Stimulated activated CD8-positive, alpha-beta memory T cell treated with anti-CD3 and anti-CD28 coated beads, Interleukin-4, amount 100 ng/mL, for 48 hours (primary cell): Measurements from ENCODE around the gene SRF.
A peak's percentile ranks its signal among the peaks of the same experiment; 100 is the strongest.

ENCODE experiments used
- DNase-seq: peaks from one replicate; pipeline ENCODE4 v3.0.0-alpha.2; 2020

Gene SRF

DNA sequence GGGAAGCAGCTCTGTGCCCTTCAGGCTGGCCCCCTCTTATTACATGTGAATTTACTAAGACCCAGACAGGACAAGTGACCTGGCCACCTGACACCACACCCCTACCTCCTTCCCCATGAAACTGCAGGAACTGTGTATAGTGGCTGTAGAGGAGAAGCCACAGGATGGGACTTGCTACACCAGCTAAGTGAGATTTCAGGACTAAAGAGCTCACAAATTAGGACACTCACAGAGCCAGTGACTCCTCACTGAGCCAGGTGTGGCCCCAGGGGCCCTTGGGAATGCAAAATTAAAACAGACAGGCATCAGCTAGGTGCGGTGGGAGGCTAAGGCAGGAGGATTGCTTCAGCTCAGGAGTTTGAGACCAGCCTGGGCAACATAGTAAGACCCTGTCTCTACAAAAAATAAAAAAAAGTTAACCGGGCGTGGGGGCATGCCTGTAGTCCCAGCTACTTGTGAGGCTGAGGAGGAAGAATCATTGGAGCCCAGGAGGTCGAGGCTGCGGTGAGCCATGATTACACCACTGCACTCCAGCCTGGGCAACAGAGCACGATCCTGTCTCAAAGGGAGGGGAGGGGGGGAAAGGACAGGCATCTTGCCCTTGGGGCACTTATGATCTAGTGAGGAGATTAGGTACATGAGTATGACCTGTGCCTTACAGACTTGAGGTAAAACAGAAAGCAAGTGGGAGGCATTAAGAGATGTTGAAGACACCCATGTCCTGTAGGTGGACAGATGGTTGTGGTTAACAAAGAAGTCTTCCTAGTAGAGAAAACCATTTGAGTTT, 23.2 kb upstream of the SRF start:
- DNase-seq, result no peak

DNA sequence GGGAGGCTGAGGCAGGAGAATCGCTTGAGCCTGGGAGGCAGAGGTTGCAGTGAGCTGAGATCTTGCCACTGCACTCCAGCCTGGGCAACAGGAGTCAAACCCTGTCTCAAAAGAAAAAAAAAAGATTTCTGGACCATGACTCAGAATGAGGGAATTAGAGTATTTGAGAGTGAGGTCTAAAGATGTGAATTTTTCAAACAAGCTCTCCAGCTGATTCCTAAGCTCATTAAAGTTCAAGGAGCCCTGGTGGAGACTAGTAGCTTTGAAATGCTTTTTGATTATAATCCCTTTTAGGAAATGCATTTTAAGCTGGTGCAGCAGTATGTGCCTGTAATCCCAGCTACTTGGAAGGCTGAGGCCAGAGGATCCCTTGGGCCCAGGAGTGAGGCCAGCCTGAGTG, 21.8 kb upstream of the SRF start:
- DNase-seq, result no peak

DNA sequence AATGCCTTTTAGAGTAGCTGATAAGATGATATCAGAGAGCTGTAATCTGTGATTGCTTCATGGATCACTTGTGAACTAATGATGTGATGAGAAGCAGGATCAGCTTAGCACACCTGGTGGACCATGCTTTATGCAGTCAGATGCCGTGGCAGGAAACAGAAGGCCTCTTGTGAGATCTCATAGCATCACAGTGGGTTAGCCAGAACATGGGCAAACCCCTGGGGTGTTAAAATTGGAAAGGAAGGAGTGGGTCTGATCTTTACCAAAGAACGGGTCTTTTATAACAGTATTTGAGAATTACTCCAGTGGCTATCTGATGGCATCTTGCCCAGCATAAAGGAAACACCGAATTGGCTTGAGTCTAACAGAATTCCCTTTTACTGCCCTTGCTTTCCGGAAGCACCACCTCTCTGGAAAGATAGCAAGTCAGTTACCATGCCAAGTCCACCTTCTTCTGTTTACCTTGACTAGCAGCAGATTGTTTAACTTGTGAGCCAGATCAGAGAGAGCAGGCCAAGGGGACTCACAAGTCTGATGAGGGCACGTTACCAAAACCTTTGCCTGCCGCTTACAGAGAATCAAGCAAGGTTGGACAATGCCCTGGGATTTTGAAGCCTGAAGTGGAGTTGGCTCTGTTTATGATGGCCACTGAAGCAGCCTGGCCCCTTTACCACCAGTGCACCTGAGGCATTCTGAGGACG, 20.9 kb upstream of the SRF start:
- no peak for DNase-seq

DNA sequence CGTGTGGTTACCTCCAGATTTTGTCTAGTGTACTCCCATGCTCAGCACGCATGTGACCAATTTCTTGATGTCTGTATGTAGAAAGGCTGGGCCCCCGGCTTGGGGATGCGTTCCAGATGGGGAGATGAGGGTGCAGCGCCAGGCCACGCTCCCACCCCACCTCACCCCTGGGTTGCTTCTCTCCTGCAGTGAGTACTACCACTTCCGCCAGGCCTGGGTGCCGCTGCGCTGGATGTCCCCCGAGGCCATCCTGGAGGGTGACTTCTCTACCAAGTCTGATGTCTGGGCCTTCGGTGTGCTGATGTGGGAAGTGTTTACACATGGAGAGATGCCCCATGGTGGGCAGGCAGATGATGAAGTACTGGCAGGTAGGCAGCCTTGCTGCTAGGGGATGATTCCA, 11.5 kb upstream of the SRF start:
- DNase-seq, result no peak

DNA sequence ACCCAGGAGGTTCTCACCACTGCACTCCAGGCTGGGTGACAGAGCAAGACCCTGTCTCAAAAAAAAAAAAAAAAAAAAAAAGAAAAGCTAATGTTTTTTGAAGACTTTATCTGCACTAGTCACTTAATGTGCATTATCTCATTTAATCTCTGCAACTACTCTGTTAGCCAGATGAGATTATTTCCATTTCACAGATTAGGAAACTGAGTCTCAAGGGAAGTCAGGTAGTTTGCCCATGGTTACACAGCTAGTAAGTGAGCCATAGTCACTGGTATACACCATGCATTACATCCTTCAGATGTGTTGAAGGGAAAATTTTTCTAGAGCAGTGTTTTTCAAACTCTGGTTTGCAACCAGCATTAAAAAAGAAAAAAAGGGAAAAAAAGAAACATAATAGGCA, 7.2 kb upstream of the SRF start:
- no peak for DNase-seq

DNA sequence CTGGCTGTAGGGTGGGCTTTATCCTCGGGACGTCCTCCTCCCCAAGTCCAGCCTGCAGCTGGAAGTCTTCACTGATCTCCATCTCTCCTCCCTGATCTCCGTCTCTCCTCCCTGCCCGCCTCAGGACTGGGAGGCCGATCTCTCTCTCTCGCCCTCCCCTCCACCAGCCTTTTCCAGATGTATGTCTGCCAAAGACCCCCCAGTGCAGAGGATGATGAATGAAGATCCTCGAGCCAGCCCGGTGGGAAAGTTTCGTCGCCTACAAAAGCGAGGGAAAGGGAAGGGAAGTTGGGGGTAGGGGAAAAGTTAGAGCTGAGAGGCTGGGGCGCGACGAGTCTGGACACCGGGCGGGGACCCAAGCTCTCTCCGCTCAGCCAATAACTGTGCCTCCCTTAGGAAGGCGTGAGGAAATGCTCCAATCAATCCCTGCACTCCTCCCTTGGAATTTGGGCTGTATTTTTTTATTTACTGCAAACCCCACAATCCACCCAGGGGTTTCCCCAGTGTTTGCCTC, 595 bp upstream of the SRF start:
- DNase-seq, result no peak

DNA sequence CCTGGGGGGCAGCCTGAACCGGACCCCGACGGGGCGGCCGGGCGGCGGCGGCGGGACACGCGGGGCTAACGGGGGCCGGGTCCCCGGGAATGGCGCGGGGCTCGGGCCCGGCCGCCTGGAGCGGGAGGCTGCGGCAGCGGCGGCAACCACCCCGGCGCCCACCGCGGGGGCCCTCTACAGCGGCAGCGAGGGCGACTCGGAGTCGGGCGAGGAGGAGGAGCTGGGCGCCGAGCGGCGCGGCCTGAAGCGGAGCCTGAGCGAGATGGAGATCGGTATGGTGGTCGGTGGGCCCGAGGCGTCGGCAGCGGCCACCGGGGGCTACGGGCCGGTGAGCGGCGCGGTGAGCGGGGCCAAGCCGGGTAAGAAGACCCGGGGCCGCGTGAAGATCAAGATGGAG, 636 bp downstream of the SRF start:
- peak; percentile 50 for DNase-seq

DNA sequence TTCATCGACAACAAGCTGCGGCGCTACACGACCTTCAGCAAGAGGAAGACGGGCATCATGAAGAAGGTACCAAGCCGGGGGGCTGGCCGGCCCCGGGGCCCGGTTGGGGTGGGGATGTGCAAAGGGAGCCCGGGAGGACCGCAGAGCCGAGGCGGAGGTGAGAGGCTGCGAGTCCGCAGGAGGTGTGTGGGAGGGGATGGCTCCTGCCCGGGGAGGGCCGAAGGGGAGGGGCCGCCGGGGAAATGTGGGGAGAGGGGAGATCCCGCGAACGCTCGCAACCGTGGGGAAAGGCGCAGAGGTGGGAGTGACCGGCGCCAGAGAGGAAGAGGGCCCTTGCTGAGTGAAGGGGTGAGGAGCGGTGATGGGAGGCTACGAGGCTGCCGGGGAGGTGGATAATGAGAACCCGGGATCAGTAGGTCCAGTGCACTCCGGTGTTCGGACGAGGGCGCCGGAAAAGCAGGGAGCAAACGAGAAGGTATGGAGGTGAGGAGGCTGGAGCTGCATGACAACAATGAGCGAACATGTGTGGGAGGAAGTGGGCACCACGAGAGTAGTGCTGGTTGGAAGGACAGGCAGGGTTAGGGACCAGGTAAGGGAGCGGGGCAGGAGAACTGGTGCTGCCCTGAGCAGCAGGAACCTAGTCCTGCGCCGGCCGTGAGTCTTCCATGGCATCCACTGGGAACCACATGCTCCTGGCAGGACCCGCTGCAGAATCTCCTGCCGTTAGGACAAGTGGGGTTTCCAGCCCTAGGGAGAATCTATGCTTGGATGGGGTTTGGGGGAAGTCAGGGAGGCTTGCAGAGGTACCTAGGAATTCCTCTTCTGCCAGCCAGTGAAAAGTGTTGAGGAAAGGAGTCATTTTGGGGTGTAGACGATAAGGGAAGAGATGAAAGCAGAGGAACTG, 1.3 kb downstream of the SRF start:
- DNase-seq, result peak; percentile 68

DNA sequence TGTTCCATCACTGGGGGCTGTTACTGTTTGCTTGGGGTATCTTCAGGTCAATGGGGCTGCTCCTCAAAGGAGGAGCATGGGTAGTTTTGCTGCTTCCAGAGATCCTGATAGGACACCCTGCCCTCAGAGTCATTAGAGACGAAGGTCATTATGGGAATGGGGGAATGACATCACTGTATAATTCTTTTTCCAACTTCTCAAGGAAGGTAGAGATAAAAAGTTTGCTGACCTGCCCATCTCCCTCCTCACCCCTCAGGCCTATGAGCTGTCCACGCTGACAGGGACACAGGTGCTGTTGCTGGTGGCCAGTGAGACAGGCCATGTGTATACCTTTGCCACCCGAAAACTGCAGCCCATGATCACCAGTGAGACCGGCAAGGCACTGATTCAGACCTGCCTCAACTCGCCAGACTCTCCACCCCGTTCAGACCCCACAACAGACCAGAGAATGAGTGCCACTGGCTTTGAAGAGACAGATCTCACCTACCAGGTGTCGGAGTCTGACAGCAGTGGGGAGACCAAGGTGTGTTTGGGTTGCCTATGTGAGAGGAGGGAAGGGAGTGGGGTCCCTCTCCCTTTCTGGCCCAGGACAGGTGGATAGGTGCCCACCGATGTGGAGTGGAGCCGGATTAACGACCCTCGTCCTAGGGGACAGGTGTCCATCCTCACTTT, 2.7 kb downstream of the SRF start:
- DNase-seq, result peak; percentile 40

DNA sequence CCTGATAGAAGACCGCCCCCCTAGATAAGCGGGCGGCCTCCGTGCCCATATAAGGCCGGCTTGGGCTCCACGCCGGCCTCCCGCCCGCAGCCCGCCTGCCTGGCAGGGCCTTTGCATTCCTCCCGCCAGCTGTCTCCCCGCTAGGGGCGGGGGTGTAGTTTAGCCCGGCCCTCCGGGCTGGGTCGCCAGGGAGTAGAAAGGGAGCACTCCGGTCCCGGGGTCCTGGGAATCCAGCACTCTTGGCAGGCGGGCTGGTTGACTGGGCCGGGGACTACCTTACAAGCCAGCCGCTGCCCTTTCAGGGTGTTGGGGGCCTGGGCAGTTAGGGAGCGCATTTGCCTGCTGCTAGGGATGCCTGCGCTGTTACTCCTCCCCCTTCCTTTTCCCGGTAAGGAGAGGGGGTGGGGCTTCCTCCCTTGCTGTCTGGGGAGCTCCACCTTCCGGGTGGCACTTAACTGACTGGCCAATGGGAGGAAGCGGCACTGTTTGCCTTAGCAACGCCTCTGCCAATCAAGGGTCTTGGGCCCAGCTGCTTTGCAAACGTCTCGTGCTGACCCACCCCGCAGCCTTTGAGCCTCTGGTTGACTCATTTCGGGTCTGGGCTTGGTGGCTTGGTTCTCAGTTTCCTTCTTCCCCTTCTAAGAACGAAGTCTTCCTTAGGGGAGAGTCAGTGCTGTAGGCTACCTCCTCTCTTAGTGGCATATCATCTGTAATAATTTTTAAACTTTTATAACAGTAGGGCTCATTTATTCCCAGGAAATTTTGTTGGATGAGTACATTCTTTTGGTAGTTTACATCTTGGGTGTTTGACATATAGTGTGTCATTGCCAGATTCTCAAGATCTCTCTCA, 3.4 kb downstream of the SRF start:
- DNase-seq, result peak; percentile 96

DNA sequence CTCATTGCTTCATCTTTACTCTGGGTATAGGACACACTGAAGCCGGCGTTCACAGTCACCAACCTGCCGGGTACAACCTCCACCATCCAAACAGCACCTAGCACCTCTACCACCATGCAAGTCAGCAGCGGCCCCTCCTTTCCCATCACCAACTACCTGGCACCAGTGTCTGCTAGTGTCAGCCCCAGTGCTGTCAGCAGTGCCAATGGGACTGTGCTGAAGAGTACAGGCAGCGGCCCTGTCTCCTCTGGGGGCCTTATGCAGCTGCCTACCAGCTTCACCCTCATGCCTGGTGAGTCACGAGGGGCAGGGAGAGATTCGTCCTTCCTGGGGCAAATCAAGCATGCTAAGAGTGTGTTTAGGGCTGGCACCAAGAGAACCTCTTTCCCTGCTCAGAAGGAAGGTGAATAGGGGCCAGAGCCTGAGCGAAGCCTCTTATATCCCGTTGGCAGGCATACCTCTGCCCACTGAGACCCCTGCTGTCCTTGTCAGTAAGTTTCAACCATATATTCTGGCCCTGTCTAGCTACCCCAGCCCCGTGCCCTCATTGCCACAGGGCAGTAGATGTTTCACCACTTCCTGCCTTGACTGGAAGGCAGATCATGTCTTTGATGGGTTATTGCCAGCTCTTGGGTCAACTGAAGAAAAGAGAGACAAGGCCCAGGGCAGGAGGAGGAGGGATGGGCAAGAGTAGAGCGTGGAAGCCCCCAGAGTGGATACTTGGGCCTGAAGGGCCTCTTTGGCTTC, 4.8 kb downstream of the SRF start:
- no peak for DNase-seq

DNA sequence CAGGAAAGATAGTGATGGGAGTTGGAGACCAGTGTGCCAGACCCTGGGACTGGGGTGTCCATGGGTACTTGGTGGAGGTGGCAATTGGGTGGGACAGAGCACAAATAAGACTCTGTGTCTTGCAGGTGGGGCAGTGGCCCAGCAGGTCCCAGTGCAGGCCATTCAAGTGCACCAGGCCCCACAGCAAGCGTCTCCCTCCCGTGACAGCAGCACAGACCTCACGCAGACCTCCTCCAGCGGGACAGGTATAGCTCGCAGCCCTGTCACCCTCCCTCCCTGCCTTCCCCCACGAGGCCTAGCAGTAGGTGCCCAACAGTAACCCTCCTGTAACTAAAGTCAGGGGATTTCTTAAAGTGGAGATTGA, 5.3 kb downstream of the SRF start:
- DNase-seq, result no peak

DNA sequence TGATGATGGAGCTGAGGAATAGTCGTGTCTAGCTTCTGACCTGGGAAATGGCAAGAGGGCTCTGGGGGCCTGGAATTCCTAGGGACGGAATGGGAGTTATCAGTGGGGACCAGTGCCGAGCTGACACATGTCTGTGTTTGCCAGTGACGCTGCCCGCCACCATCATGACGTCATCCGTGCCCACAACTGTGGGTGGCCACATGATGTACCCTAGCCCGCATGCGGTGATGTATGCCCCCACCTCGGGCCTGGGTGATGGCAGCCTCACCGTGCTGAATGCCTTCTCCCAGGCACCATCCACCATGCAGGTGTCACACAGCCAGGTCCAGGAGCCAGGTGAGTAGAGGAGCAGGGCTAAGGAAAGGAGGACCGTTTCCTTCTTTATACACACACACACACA, 7.1 kb downstream of the SRF start:
- DNase-seq, result no peak

DNA sequence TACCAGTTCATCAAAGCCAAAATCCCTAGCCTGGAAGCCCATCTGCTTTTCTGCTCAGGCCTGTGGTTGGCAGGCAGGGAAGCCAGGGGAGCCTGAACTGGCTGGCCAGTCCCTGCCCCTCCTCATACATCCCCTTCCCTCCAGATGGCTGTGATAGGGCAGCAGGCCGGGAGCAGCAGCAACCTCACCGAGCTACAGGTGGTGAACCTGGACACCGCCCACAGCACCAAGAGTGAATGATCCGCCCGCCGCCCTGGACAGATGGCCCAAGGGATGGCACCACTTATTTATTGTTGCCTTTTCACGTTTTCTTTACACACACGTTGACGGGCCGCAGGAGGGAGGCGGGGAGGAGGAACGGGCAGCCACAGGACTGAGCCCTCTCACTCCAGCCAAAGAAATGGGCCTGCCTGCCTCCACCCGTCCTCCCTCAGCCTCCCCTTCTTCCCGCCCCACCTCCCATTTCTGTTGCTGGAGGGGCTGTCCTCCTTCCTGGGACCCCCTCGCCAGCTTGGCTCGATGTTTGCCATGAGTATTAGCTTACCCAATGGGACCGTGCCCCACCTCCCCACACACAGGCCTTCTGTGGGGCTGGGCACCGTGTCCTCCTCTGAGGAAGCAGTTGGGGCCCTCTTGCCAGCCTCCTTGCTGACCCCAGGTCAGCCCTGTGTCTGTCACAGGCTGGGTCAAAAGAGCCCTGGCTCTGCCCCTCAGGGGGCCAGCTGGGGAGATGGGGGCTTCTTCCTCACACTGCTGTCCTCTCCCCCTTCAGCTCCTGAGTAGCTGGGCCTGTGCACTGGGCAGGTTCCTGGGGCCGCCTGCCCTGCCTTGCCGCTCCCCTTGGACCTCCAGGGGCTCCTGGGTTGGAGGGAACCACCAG, 8.1 kb downstream of the SRF start:
- DNase-seq, result no peak

DNA sequence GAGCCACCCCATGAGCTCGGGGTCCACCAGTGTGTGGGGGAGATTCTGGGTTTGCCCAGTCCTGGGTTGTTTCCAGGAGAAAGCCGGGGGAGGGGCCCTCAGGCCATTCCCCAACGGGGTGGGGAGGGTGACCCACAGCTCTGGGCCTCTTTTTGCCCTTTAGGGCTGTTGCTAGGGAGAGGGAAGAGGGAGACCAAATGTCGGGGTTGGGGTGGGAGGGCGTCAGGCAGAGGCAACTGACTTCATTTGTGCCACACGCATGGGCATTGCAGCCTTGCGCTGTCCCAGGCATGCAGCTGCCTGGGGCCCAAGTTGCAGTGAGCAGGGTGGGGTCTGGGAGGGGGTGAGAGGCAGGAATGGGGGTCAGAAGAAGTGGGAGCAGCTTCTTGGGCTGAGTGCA, 9.0 kb downstream of the SRF start:
- DNase-seq, result no peak

DNA sequence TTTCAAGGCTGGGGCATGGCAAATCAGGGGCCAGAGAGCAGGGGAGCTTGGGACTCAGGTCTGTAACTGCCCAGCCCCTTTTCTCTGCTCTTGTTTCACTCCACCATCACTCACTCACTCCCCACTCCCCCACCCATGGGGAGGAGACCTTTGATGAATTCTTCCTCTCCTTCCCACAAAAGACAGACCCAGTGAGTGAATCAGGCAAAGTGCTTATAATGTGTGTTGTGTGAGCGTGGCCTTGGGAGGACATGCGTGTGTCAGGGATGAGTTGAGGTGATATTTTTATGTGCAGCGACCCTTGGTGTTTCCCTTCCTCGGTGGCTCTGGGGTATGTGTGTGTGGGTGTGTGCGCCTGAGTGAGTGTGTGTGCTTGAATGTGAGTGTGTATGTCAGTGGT, 9.9 kb downstream of the SRF start:
- DNase-seq, result no peak

DNA sequence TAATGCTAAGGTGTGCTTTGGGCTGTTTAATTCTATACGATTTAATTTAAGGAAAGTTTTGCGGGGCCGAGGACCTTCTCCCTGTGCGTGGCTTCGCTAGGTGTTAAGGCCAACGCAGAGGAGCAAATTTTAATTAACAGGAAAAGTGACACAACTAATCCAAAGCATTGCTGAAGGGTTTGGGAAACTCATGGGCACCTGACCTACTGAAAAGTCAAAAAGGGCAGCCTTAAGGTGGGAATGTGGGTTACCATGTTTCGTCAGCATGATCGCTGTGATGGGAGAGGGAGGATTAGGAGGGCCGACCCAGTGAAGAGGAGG, 10.5 kb downstream of the SRF start:
- no peak for DNase-seq

DNA sequence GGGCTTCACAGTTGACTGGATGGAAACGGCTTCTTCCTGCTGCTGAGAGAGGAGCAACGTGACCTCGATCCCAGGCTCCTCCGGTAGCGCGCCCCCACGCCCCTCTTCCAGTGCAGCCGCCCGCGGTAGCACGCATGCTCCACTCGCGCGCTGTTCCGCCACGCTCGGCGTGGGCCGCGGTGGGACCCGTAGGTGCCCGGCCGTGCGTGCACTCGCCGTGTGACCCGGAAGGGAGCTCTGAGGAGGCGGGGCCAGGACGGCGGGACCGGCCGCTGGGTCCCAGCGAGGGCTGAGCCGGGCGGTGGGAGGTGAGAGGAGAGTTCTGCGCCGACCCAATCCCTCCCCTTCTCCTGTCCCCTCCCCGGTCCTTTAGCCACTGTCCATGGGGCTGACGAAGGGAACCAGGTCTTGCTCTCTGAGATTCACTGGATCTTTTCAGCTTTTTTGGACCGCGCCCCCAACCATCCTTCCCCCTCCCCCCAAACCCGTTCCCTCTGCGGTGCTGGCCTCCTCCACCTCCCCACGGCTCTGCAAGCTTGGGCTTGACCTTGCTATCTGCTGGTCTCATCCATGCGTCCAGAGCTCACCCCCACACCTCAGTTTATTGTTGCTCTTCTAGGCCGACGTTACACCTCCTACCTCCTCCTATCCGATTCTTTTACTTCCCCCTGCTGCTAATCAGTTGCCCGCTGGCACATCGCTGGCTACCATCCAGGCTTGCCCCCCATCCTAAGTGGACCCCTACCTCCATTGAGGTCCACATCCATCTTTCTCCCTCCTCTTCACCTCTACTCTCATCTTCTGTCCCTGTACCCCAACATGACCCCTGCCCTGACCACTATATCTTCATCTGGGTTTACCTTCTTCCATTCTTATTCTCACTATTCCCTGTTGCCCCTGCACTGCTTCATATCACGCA, 11.1 kb downstream of the SRF start, which contains the start of gene CUL9:
Gene CUL9 (plus strand): TSS at position 255 of the 919 bp plus-strand sequence. CDS start 2,115 bp downstream, outside the sequence.
- DNase-seq, result peak; percentile 89

DNA sequence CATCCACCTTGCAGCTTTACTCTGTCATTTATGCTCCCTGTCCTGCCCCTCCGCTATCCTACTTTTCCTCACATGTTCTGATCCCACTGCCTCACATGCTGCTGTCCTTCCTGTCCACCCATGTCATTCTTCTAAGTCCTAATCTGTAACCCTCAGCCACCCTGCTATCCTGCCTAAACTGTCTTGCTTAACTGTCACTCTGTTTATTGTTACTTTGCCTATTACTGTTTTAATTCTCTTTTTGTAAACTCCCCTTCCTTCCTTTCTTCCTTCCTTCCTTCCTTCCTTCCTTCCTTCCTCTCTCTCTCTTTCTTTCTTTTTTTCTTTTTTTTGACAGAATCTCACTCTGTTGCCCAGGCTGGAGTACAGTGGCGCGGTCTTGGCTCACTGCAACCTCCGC, 12.4 kb downstream of the SRF start:
- no peak for DNase-seq
